D721Med (cell line): Measurements from ENCODE around the gene PELO.
A peak's percentile ranks its signal among the peaks of the same experiment; 100 is the strongest.
"Not testable (repeated sequence)": the region's sequence is repeated elsewhere in the genome, so short reads cannot be mapped to it uniquely, and the experiment has no call there.

Experiments
- DNase-seq: peaks from one replicate; pipeline ENCODE4 v3.0.0; 2011; ENCODE audit warnings: low spot score; ENCODE audit not compliant: insufficient read length
- FAIRE-seq: peaks from 2 replicates; lab custom pipeline; 2011; peaks lifted over from hg19 to GRCh38; lab: Jason Lieb, UNC
- TF ChIP-seq, protein P1 (sequence below): IDR thresholded peaks from 2 replicates; pipeline ENCODE4 v1.5.1; 2012; ENCODE audit warnings: mild to moderate bottlenecking, control low read depth; ENCODE audit not compliant: insufficient read depth; ENCODE audit errors: missing control alignments

PELO gene

DNA sequence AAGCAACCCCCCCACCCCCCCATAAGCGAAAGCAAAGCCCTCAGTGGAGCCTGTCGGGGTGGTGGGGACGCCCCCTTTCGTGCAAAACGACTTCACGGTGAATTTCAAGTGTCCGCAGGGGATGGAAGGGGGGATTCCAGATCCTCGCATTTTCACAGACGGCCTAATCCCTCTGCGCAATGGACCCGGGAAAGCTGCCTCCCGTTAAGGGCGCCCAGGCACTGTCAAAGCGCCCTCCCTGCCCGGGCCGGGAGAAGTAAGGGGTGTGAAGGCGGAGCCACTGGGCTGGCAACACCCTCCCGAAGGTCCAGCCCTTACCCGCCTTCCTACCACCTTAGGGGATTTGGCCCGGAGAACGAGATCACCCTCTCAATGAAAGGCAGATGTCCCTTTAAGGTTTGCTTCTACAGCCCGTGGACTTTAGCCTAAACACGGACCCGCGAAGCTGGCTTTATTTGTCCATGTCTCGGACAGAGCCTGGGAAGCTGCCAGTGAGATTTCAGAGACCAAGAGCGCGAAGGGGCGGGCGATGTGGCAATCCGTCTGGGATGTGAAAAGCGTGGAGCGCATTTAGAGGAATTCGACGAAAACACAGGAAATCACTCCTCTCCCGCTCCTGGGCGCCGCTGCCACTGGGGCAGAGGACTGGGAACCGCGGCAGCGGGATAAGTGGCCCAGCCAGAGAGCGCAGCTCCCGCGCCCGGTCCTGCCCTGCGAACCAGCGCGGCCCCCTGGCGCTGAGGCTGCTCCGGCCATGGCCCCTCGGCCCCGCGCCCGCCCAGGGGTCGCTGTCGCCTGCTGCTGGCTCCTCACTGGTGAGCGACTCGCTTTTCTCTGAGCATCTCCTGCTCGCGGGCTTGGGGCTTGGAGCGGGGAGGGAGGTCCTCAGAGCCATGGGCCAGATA, at the start of gene PELO, which contains the start of gene ITGA1:
Gene PELO (plus strand): TSS at position 317 of the 905 bp plus-strand sequence. CDS start 12,479 bp downstream, outside the sequence.
Gene ITGA1 (plus strand): TSS at position 317 of the 905 bp plus-strand sequence. CDS start 438 bp downstream, at position 755.
- TF ChIP-seq, protein P1, sequence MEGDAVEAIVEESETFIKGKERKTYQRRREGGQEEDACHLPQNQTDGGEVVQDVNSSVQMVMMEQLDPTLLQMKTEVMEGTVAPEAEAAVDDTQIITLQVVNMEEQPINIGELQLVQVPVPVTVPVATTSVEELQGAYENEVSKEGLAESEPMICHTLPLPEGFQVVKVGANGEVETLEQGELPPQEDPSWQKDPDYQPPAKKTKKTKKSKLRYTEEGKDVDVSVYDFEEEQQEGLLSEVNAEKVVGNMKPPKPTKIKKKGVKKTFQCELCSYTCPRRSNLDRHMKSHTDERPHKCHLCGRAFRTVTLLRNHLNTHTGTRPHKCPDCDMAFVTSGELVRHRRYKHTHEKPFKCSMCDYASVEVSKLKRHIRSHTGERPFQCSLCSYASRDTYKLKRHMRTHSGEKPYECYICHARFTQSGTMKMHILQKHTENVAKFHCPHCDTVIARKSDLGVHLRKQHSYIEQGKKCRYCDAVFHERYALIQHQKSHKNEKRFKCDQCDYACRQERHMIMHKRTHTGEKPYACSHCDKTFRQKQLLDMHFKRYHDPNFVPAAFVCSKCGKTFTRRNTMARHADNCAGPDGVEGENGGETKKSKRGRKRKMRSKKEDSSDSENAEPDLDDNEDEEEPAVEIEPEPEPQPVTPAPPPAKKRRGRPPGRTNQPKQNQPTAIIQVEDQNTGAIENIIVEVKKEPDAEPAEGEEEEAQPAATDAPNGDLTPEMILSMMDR = peak; percentile 18
- no peak for FAIRE-seq
- peak; percentile 15 for DNase-seq

- DNase-seq (no peak), FAIRE-seq (no peak)
- TF ChIP-seq, protein P1 = no peak
Measured at GRCh38 chr5:52738095-52738506, 49.6 kb upstream of the PELO start.

DNA sequence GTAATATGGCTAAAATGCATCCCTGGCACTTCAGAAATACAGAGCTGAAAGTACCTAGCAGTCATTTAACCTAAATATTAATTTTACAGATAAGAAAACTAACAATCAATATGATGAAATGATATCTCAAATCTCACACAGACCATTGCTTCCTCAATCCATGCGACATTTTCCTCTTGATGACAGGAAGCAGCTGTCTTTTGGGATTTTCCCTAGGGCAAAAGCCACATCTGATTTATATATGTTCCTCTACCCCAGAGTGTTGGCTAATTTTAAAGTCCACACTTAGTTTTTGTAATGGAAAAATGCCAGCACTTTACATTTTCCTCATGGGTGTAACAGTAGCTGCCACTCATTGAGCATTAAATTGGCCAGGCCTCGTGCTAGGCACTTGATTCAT, 47.7 kb upstream of the PELO start:
- FAIRE-seq = no peak
- no peak for DNase-seq
- TF ChIP-seq, protein P1 = no peak

DNA sequence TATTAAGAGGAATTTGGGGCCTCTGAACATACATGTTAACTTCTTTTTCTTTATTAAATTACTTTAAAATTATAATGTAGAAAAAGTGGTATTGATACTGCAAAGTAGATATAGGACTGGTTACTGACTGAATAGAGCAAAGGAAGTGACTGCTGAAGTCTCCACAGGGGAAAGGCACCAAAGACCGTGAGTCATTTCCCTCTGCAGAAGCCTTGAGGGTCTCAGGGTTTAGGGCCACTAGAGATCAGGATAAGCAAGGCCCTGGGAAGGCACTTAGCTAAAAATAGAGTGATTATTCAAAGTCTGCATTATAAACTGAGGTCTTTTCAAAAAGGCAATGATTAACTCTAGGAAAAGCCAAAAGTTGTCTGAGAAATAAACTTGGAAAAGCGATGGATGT, 44.7 kb upstream of the PELO start:
- TF ChIP-seq, protein P1 = no peak
- FAIRE-seq (no peak), DNase-seq (no peak)

GRCh38 chr5:52743529-52743928, 44.2 kb upstream of the PELO start:
- TF ChIP-seq, protein P1 = no peak
- DNase-seq = no peak
- FAIRE-seq = no peak

- TF ChIP-seq, protein P1 = no peak
- FAIRE-seq = no peak
Measured at GRCh38 chr5:52743970-52744369, 43.7 kb upstream of the PELO start.

DNA sequence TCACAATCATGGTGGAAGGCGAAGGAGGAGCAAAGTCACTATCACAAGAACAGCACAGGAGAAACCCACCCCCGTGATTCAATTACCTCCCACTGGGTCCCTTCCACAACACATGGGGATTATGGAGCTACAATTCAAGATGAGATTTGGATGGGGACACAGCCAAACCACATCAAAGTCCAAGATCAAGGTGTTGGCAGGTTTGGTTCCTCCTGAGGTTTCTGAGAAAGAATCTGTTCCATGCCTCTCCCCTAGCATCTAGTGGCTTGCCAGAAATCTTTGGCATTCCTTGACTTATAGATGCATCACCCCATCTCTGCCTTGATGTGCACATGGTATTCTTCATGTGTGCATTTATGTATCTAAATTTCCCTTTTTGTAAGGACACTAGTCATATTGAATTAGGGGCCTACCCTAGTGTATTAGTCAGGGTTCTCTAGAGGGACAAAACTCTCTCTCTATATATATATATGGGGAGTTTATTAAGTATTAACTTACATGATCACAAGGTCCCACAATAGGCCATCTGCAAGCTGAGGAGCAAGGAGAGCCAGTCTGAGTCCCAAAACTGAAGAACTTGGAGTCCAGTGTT, 42.8 kb upstream of the PELO start:
- not testable (repeated sequence) for DNase-seq, FAIRE-seq

More at GRCh38 chr5:52743970-52744369, 43.7 kb upstream of the PELO start:
- DNase-seq = no peak
